VCaP (cell line): ENCODE results near the gene CRHR1.

Experiments
- H3K27ac ChIP-seq: fragments of 450-650 bp; 2 replicates; pipeline ENCODE4 v1.5.1; 2017
- CTCF ChIP-seq: fragments of 450-650 bp; conservative IDR thresholded peaks from 2 replicates; pipeline ENCODE4 v1.5.1; 2017; ENCODE audit warnings: mild to moderate bottlenecking, moderate library complexity

CRHR1 gene

GRCh38 chr17:45839442-45839841 lies 55.3 kb downstream of the CRHR1 start:
- TF ChIP-seq CTCF = no peak
- H3K27ac ChIP-seq = no peak overlapping the region

GRCh38 chr17:45841186-45841585 lies 57.1 kb downstream of the CRHR1 start:
- no peak for TF ChIP-seq CTCF
- H3K27ac ChIP-seq = peak overlapping the region; percentile 48

DNA sequence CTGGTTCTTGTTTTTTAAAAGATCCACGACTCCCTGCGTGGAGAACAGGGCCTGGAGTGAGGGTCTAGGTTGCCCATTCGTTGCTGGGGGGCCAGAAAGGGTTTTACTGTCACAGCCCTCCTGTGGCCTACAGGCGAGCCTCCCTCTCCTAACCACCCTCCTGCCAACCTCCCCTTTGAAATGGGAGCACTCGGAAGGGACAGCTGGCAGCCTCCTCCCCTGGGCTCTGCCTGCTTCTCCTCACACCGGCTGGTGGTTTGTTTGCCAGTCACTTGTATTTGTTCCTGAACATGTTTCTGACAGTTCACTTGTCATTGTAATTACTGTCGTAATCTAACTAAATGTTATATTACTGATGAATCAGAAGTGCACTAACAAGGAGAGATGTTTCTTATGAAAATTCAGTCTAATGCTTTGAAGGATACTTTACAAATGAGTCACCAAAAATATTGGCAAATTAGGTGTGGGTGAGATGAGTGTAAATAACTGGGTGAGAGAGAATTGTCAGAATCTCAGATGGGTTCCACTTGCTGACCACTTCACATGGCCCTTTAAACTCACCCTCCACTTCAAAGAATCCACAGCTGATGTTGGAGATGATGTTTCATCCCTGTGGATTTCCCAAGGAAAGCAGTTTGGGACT lies 57.9 kb downstream of the CRHR1 start:
- no peak for TF ChIP-seq CTCF
- peak overlapping the region; percentile 48 for H3K27ac ChIP-seq

DNA sequence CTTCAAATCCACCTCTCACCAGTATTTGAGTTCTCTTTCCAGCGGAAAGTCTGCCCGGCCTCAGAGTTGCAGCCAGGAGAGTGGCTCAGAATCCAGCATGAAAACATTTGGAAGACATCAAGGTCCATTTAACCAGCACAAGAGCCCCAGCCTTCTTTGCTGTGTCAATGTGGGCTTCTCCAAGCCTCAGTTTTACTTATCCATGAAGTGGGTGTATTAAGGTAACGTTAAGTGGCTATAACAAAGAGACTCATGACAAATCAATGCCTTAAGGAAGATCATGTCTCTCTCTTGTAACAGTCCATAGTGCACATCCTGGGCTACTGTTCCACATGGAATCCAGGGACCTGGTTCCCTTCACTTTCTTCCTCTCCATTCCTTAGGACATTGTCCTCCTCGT lies 59.6 kb downstream of the CRHR1 start:
- no peak for TF ChIP-seq CTCF
- H3K27ac ChIP-seq = no peak overlapping the region

GRCh38 chr17:45844695-45845375 lies 60.7 kb downstream of the CRHR1 start, which contains the start of gene SPPL2C:
Gene SPPL2C, plus strand, starts transcription at chr17:45844881. Its CDS starts 26 bp downstream, at chr17:45844907.
- no peak within 1 kb of the TSS for H3K27ac ChIP-seq
- no peak for TF ChIP-seq CTCF

DNA sequence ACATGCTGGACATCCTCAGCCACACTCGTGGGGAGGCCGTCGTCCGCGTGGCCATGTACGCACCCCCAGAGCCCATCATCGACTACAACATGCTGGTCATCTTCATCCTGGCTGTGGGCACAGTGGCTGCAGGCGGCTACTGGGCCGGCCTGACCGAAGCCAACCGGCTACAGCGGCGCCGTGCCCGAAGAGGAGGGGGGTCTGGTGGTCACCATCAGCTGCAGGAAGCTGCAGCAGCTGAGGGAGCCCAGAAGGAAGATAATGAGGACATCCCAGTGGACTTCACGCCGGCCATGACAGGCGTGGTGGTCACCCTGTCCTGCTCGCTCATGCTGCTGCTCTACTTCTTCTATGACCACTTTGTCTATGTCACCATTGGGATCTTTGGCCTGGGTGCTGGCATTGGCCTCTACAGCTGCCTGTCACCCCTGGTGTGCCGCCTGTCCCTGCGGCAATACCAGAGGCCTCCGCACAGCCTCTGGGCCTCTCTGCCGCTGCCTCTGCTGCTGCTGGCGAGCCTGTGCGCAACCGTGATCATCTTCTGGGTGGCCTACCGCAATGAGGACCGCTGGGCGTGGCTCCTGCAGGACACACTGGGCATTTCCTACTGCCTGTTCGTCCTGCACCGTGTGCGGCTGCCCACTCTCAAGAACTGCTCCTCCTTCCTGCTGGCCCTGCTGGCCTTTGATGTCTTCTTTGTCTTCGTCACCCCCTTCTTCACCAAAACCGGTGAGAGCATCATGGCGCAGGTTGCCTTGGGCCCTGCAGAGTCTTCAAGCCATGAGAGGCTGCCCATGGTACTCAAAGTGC lies 61.5 kb downstream of the CRHR1 start:
- TF ChIP-seq CTCF = no peak
- no peak overlapping the region for H3K27ac ChIP-seq

GRCh38 chr17:45846223-45846622 lies 62.1 kb downstream of the CRHR1 start:
- TF ChIP-seq CTCF = no peak
- H3K27ac ChIP-seq = no peak overlapping the region
